GM15510 (cell line): Measurements from ENCODE around the gene SLC6A9.

Experiments used
- POLR2A ChIP-seq: IDR thresholded peaks from 3 replicates; pipeline ENCODE4 v1.6.1; 2011; ENCODE audit warnings: borderline replicate concordance; ENCODE audit not compliant: insufficient read length; ENCODE audit errors: extremely low read depth

Gene SLC6A9

GRCh38 chr1:43978551-43979260 lies 52.6 kb downstream of the SLC6A9 start, which contains the start of gene B4GALT2:
Gene B4GALT2, plus strand, starts transcription at chr1:43979210. Its CDS starts 1,951 bp downstream, at chr1:43981161.
- TF ChIP-seq POLR2A = peak; percentile 17

DNA sequence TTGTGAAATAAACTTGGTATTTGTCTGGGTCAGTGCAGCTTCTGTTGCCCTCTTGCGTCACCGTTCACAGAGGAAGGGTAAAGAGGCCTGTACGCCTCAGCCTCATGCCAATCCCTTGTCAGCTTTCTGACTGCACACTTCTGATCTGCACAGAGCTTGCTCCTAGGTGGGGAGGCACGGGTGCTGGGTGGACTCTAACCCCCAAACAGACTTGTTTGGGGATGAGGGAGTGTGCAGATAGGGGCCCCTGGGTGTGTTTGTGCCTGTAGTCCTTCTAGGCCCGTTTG lies 53.1 kb downstream of the SLC6A9 start:
- TF ChIP-seq POLR2A = no peak

- no peak for TF ChIP-seq POLR2A
Measured at GRCh38 chr1:43977376-43978263, 53.6 kb downstream of the SLC6A9 start.

- no peak for TF ChIP-seq POLR2A
Measured at GRCh38 chr1:43976890-43977289, 54.4 kb downstream of the SLC6A9 start.

GRCh38 chr1:43976045-43976444 lies 55.2 kb downstream of the SLC6A9 start:
- TF ChIP-seq POLR2A = no peak

- no peak for TF ChIP-seq POLR2A
Measured at GRCh38 chr1:43975249-43975961, 55.9 kb downstream of the SLC6A9 start.

DNA sequence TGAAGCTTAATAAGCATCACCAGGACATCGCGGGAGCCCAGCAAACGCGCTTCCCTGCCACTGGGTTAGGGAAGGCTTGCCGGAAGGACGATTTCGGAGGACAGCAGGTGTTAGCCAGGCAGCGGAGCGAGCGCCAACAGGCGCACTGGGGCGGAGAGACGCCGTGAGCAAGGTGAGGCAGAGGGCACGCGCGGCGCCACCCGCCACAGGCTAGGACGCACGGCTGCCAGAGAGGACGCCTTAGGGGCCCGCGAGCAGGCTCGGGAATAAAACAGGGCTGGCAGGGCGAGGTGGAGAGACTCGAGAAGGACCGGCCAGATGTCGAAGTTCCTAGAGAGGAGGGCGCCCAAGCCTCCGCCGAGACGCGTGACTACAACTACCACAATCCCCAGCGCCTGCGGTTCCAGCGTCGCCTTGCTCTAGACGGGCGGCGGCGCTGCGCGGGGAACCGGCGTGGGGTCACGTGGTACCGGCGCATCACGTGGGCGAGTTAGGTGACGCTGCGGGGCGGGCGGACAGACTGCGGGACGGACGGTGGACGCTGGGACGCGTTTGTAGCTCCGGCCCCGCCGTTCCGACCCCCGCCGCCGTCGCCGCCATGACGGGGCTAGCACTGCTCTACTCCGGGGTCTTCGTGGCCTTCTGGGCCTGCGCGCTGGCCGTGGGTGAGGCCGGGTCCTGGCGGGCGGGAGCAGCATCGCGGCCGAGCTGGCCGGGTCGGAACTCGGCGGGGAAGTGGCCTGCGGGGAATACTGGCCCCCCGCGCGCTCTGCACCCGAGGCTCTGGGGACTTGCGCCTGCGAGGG lies 56.6 kb downstream of the SLC6A9 start, which contains the start of gene ATP6V0B:
ATP6V0B (plus strand) TSS at position 518 of the 806 bp plus-strand sequence; CDS start at position 599, 81 bp downstream.
- peak; percentile 87 for TF ChIP-seq POLR2A

- no peak for TF ChIP-seq POLR2A
Measured at GRCh38 chr1:43973981-43974442, 57.2 kb downstream of the SLC6A9 start.

DNA sequence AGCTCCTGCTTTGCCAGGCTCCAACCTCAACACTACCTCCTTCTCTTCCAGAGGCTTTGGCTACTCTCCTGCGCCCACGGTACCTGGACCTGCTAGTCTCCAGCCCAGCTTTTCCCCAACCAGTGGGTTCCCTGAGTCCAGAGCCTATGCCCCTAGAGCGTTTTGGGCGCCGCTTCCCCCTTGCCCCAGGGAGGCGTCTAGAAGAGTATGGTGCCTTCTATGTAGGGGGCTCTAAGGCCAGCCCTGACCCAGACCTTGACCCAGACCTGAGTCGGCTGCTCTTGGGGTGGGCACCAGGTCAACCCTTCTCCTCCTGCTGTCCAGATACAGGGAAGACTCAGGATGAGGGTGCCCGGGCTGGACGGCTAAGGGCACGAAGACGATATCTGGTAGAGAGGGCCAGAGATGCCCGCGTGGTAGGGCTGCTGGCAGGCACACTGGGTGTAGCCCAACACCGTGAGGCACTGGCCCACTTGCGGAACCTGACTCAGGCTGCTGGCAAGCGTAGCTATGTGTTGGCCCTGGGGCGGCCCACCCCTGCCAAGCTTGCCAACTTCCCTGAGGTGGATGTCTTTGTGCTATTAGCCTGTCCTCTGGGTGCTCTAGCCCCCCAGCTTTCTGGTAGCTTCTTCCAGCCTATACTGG lies 59.8 kb downstream of the SLC6A9 start:
- TF ChIP-seq POLR2A = no peak

DNA sequence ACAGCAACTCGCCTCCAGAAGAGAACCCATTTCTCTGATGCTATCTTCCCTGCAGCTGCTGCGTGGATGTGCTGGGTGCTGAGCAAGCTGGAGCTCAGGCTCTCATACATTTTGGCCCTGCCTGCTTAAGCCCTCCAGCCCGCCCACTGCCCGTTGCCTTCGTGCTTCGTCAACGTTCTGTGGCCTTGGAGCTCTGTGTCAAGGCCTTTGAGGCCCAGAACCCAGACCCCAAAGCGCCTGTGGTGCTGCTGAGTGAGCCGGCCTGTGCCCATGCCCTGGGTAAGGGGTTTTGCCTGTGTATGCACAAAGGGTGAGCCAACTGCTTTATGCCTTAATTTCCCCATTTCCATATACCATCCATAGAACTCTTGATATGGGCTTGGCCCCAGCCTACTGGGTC lies 60.4 kb downstream of the SLC6A9 start:
- TF ChIP-seq POLR2A = no peak

GRCh38 chr1:43970502-43970901 lies 60.8 kb downstream of the SLC6A9 start:
- TF ChIP-seq POLR2A = no peak

DNA sequence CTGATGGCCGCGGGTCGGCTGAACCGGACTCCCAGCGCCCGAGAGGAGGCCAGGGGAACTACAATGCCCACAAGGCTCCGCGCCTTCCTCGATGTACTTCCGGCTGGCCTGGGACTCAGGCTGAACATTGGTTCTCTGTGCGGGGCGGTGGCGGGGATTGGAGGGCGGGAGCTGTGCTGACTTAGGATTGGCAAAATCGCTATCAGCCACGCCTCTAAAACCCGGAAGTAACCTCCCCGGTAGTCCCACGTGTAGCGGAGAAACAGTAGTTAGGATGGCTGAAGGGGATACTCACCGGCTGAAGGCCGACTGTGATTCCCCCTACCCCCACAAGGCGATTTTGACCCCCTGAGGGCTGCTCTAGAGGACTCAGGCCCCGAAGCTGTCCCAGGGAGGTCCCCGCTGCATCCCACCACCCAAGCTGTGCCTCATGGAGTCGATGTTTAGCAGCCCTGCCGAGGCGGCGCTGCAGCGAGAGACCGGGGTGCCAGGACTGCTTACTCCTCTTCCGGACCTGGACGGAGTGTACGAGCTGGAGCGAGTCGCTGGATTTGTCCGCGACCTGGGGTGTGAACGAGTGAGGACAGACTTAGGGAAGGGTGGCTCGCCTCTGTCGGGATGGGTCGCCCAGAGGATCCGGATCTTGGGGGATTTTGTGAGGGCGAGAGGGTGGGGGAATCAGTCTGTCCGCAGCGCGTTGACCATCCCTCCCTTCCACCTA lies 61.4 kb downstream of the SLC6A9 start, which contains the start of gene DPH2:
DPH2 (plus strand) TSS at position 265 of the 721 bp plus-strand sequence; CDS start at position 431, 166 bp downstream.
- peak; percentile 55 for TF ChIP-seq POLR2A

- TF ChIP-seq POLR2A = no peak
Measured at GRCh38 chr1:43969416-43969745, 61.9 kb downstream of the SLC6A9 start.
